CD4-positive, alpha-beta T cell (primary cell): ENCODE data around the gene RAP1GAP2. TPM values are rescaled to one million over a fixed set of nuclear protein-coding genes. Genes with fewer than 3 reads are reported as not detected.
"Not testable (repeated sequence)": the region's sequence is repeated elsewhere in the genome, so short reads cannot be mapped to it uniquely, and the experiment has no call there.

Source experiments
- ATAC-seq: fragments of 200-7000 bp; cut with Tn5 transposase; one replicate; pipeline ENCODE4 v1.10.0; 2022; ENCODE audit warnings: mild to moderate bottlenecking; ENCODE audit not compliant: poor library complexity
- CTCF ChIA-PET: fragments of 350-600 bp; sonication (Branson Sonifier 250); formaldehyde crosslinking; loops from one replicate; lab custom pipeline; 2021; ENCODE audit warnings: antibody characterized with exemption, inconsistent platforms; lab: Charles Lee
- POLR2A ChIA-PET: fragments of 350-600 bp; sonication (Branson Sonifier 250); formaldehyde crosslinking; loops from one replicate; lab custom pipeline; 2021; ENCODE audit warnings: antibody characterized with exemption, inconsistent platforms; lab: Charles Lee
- DNase-seq, 14 experiments: peaks; one replicate each; pipeline ENCODE4 v3.0.0-alpha.2; 2013 to 2020; ENCODE audit warnings: mixed read lengths in 2 of 14
- H3K27ac ChIP-seq, 2 donors: one replicate each; pipeline versions ENCODE4 v1.5.1 to v1.7.0; 2013; ENCODE audit warnings: low read length in 2 of 2, low read depth in 1 of 2, mild to moderate bottlenecking in 1 of 2
- H3K27me3 ChIP-seq, 2 experiments: 1 replicate in 1 of 2; 2 replicates in 1 of 2; pipeline versions ENCODE4 v1.6.1 to v1.7.0; 2013; ENCODE audit warnings: low read length in 2 of 2, control low read depth in 1 of 2, mild to moderate bottlenecking in 1 of 2, moderate library complexity in 1 of 2; ENCODE audit not compliant: insufficient read depth in 2 of 2, control insufficient read depth in 1 of 2
- H3K36me3 ChIP-seq: one replicate; pipeline ENCODE4 v1.6.1; 2013; ENCODE audit warnings: low read length, control low read depth; ENCODE audit not compliant: insufficient read depth
- H3K4me1 ChIP-seq: one replicate; pipeline ENCODE4 v1.6.1; 2013; ENCODE audit warnings: low read length, control low read depth; ENCODE audit not compliant: insufficient read depth
- H3K4me3 ChIP-seq: one replicate; pipeline ENCODE4 v1.5.1; 2013; ENCODE audit warnings: mild to moderate bottlenecking, low read length, moderate library complexity
- H3K9me3 ChIP-seq, 2 experiments: 1 replicate in 1 of 2; 2 replicates in 1 of 2; pipeline versions ENCODE4 v1.6.1 to v1.7.0; 2013; ENCODE audit warnings: low read length in 2 of 2, mild to moderate bottlenecking in 2 of 2, control low read depth in 1 of 2, moderate library complexity in 1 of 2; ENCODE audit not compliant: control insufficient read depth in 1 of 2, insufficient read depth in 1 of 2
- H3K27ac Mint-ChIP-seq: one replicate; pipeline ENCODE4 v1.8.0; 2020; ENCODE audit warnings: mixed read lengths
- H3K27me3 Mint-ChIP-seq: one replicate; pipeline ENCODE4 v1.8.0; 2021; ENCODE audit warnings: mixed read lengths
- H3K36me3 Mint-ChIP-seq: one replicate; pipeline ENCODE4 v1.8.0; 2021; ENCODE audit warnings: low read depth, mixed read lengths
- H3K4me1 Mint-ChIP-seq: one replicate; pipeline ENCODE4 v1.8.0; 2021; ENCODE audit warnings: low read depth, mixed read lengths
- H3K4me3 Mint-ChIP-seq: one replicate; pipeline ENCODE4 v1.8.0; 2020; ENCODE audit warnings: mild to moderate bottlenecking, mixed read lengths
- H3K9me3 Mint-ChIP-seq: one replicate; pipeline ENCODE4 v1.8.0; 2020; ENCODE audit warnings: mixed read lengths
- intact Hi-C, 2 experiments: fragments of 100-400 bp; cut with DNase I in 1 of 2; cut with micrococcal nuclease in 1 of 2; formaldehyde crosslinking; loops; one replicate each; pipeline versions ENCODE4 v1.15.1 to v1.9.0; 2023 to 2025; cut with DNase I, micrococcal nuclease
- total RNA-seq, 174 experiments: library from RNA in 2 of 174; stranded (reverse) in 2 of 174; gene quantifications; one replicate each; pipeline ENCODE4 v1.2.3 and lab custom pipeline; 2021 to 2026
- TF ChIP-seq, protein P1 (sequence below): fragments of 200-600 bp; IDR thresholded peaks from one replicate; pipeline ENCODE4 v1.8.0; 2022; ENCODE audit warnings: antibody characterized with exemption, mild to moderate bottlenecking

RAP1GAP2 gene
- total RNA-seq, 2 experiments from 2014 or later, result 46.3 to 49.7 TPM

- Mint-ChIP-seq H3K36me3 (no peaks in the 10 kb centered on the region), H3K4me3 (peak overlapping the region; percentile 92), H3K9me3 (peaks cover 5% of the 10 kb centered on the region), H3K27ac (peak overlapping the region; percentile 64), H3K4me1 (peaks cover 12% of the 10 kb centered on the region), H3K27me3 (no peaks in the 10 kb centered on the region)
- CTCF ChIA-PET, result interaction anchor here (0.6 to 1.8 kb wide), 6 partner anchors 9 to 674 kb away, joined by 3 to 7 read pairs (median 4); partner anchors contain the start of gene SHPK
- intact Hi-C loops, result loop anchor here in 1 of 2 experiments (2.0 to 10.0 kb wide), 2 partner anchors 596 to 776 kb away; no protein-coding TSS in a partner anchor
- Histone ChIP-seq H3K4me3 (peak overlapping the region; percentile 76), H3K27ac (peak overlapping the region in 1 of 2 donors; percentile 26), H3K27me3 (no peaks in the 10 kb centered on the region), H3K4me1 (peaks cover 16% of the 10 kb centered on the region), H3K36me3 (no peaks in the 10 kb centered on the region), H3K9me3 (peaks cover 2 to 8% of the 10 kb centered on the region in 2 experiments)
- TF ChIP-seq, protein P1, sequence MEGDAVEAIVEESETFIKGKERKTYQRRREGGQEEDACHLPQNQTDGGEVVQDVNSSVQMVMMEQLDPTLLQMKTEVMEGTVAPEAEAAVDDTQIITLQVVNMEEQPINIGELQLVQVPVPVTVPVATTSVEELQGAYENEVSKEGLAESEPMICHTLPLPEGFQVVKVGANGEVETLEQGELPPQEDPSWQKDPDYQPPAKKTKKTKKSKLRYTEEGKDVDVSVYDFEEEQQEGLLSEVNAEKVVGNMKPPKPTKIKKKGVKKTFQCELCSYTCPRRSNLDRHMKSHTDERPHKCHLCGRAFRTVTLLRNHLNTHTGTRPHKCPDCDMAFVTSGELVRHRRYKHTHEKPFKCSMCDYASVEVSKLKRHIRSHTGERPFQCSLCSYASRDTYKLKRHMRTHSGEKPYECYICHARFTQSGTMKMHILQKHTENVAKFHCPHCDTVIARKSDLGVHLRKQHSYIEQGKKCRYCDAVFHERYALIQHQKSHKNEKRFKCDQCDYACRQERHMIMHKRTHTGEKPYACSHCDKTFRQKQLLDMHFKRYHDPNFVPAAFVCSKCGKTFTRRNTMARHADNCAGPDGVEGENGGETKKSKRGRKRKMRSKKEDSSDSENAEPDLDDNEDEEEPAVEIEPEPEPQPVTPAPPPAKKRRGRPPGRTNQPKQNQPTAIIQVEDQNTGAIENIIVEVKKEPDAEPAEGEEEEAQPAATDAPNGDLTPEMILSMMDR, result peak; percentile 64
- POLR2A ChIA-PET, result interaction anchor here (0.5 to 1.5 kb wide), 3 partner anchors 104 to 1364 kb away, joined by 3 to 4 read pairs (median 3); no protein-coding TSS in a partner anchor
- DNase-seq (peak; percentile 86 to 98 (median 91)), ATAC-seq (peak; percentile 98)
Observed at GRCh38 chr17:3048727-3049471, 252.7 kb downstream of the RAP1GAP2 start.

DNA sequence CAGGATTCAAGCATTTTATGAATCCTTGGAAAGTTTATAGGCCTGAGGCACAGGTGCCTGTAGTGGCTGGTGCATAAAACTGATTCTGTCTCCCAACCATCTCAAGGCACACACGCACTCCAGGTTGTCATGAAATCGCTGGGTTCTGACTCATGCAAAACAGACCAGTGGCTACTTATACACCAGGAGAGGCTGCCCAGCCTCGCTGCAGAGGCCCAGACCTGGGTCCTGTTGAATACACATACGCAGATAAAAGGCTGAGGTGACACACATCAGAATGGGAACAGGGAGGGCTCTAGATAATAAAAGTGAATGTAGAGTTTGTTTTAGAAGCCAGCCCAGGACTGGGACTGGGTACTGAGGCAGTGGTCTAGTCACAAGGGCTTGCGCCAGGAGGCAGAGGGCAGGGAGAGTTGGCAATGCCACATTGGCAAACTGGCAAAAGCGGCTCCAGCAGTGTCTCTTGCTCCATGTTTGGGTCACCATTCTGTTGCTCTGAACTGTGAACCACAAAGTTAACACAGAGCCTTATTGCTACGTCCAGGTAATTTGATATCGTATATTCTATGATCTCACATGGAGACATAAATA lies 253.6 kb downstream of the RAP1GAP2 start:
- no peak for ATAC-seq
- peaks cover 12% of the 10 kb centered on the region for H3K4me1 Mint-ChIP-seq
- Histone ChIP-seq H3K4me1 (peaks cover 16% of the 10 kb centered on the region), H3K9me3 (no peaks in the 10 kb centered on the region), H3K27ac (no peak overlapping the region), H3K4me3 (peak overlapping the region; percentile 76), H3K36me3 (no peaks in the 10 kb centered on the region), H3K27me3 (no peaks in the 10 kb centered on the region)
- peaks cover 2% of the 10 kb centered on the region for H3K9me3 Mint-ChIP-seq
- H3K27ac Mint-ChIP-seq, result no peak overlapping the region
- no peaks in the 10 kb centered on the region for H3K36me3 Mint-ChIP-seq
- intact Hi-C loops, result loop anchor here in 1 of 2 experiments (2.0 to 10.0 kb wide), 2 partner anchors 595 to 775 kb away; no protein-coding TSS in a partner anchor
- ChIA-PET CTCF (interaction anchor here (1.8 kb wide), 1 partner anchor 598 kb away, joined by 7 read pairs; no protein-coding TSS in a partner anchor), POLR2A (interaction anchor here (0.6 to 1.5 kb wide), 2 partner anchors 235 to 1365 kb away, joined by 3 to 4 read pairs; no protein-coding TSS in a partner anchor)
- peak overlapping the region; percentile 92 for H3K4me3 Mint-ChIP-seq
- no peaks in the 10 kb centered on the region for H3K27me3 Mint-ChIP-seq
- TF ChIP-seq, protein P1, result no peak
- peak in 1 of 14 experiments; percentile 16 for DNase-seq

DNA sequence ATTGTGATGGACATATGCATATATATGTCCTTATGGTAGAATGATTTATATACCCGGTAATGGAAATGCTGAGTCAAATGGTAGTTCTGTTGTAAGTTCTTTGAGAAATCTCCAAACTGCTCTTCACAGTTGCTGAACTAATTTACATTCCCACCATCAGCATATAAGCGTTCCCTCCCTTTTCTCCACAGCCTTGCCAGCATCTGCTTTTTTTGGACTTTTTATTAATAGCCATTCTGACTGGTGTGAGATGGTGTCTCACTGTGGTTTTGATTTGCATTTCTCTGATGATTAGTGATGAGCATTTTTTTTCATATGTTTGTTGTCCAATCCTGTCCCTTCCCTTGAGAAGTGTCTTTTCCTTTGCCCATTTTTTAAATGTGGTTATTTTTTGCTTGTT lies 258.6 kb downstream of the RAP1GAP2 start:
- H3K9me3 ChIP-seq, ATAC-seq, H3K4me1 Mint-ChIP-seq, intact Hi-C loops, H3K36me3 ChIP-seq, DNase-seq, POLR2A ChIA-PET, H3K36me3 Mint-ChIP-seq, H3K27ac ChIP-seq, H3K9me3 Mint-ChIP-seq, H3K4me1 ChIP-seq, H3K27me3 Mint-ChIP-seq, CTCF ChIA-PET, H3K27me3 ChIP-seq, H3K4me3 Mint-ChIP-seq, H3K27ac Mint-ChIP-seq, H3K4me3 ChIP-seq: not testable (repeated sequence)

GRCh38 chr17:3062824-3063377 lies 266.7 kb downstream of the RAP1GAP2 start:
- H3K4me3 Mint-ChIP-seq, H3K27ac Mint-ChIP-seq, H3K36me3 ChIP-seq, H3K9me3 Mint-ChIP-seq, H3K27me3 ChIP-seq, H3K27me3 Mint-ChIP-seq, CTCF ChIA-PET, ATAC-seq, POLR2A ChIA-PET, H3K4me1 Mint-ChIP-seq, H3K36me3 Mint-ChIP-seq, H3K9me3 ChIP-seq, H3K4me3 ChIP-seq, intact Hi-C loops, H3K27ac ChIP-seq, H3K4me1 ChIP-seq: not testable (repeated sequence)
- peak in 1 of 14 experiments; percentile 6 for DNase-seq

- H3K36me3 Mint-ChIP-seq, H3K36me3 ChIP-seq, CTCF ChIA-PET, H3K27me3 Mint-ChIP-seq, H3K4me1 Mint-ChIP-seq, H3K27ac ChIP-seq, H3K4me1 ChIP-seq, H3K4me3 ChIP-seq, ATAC-seq, H3K9me3 ChIP-seq, intact Hi-C loops, H3K4me3 Mint-ChIP-seq, H3K9me3 Mint-ChIP-seq, POLR2A ChIA-PET, H3K27ac Mint-ChIP-seq, H3K27me3 ChIP-seq, DNase-seq: not testable (repeated sequence)
Observed at GRCh38 chr17:3063507-3063906, 267.3 kb downstream of the RAP1GAP2 start, which contains the start of gene OR1D5. Gene OR1D5, minus strand, starts transcription at chr17:3063607. Its CDS starts 0 bp downstream, at chr17:3063607.
